Psoas muscle (tissue), 8 donors: ENCODE data around the gene CIDEC. TPM values are rescaled to one million over a fixed set of nuclear protein-coding genes. Genes with fewer than 3 reads are reported as not detected.

Source experiments
- ATAC-seq, 4 donors: fragments of 200-7000 bp; cut with Tn5 transposase; one replicate each; pipeline ENCODE4 v1.9.1; 2020; ENCODE audit warnings: moderate library complexity in 3 of 4, mild to moderate bottlenecking in 2 of 4
- DNase-seq, 2 donors: peaks; one replicate each; pipeline ENCODE4 v3.0.0-alpha.2; 2020
- H3K27ac ChIP-seq: fragments of 200-600 bp; one replicate; pipeline ENCODE4 v1.8.0; 2022
- H3K27me3 ChIP-seq, 3 donors: fragments of 200-600 bp in 1 of 3; one replicate each; pipeline versions ENCODE4 v1.6.1 to v1.8.0; 2013 to 2022; ENCODE audit warnings: low read length in 2 of 3, mild to moderate bottlenecking in 2 of 3, moderate library complexity in 1 of 3; ENCODE audit not compliant: insufficient read depth in 3 of 3
- H3K36me3 ChIP-seq, 2 donors: fragments of 200-600 bp in 1 of 2; one replicate each; pipeline versions ENCODE4 v1.6.1 to v1.8.0; 2013 to 2022; ENCODE audit warnings: low read depth in 1 of 2, mild to moderate bottlenecking in 1 of 2, moderate library complexity in 1 of 2; ENCODE audit not compliant: insufficient read depth in 1 of 2
- H3K4me1 ChIP-seq: fragments of 200-600 bp; one replicate; pipeline ENCODE4 v1.8.0; 2022
- H3K4me3 ChIP-seq: fragments of 200-600 bp; one replicate; pipeline ENCODE4 v1.8.0; 2022; ENCODE audit warnings: mild to moderate bottlenecking
- H3K9me3 ChIP-seq: fragments of 200-600 bp; one replicate; pipeline ENCODE4 v1.8.0; 2022
- CTCF ChIP-seq: fragments of 200-600 bp; IDR thresholded peaks from one replicate; pipeline ENCODE4 v1.8.0; 2022; ENCODE audit warnings: antibody characterized with exemption
- WGBS, 3 donors: extraction: QIAGEN DNeasy Blood & Tissue Kit; methylation state at CpG; one replicate each; pipeline versions ENCODE4 v1.1.6 to v1.1.7; 2013; 5-methylcytosine and 5-hydroxymethylcytosine counted together
- intact Hi-C, 2 donors: fragments of 100-400 bp; cut with DNase I; formaldehyde crosslinking; loops; one replicate each; pipeline versions ENCODE4 v1.11.0 to v1.14.2; 2022
- polyA plus RNA-seq, 3 donors: library from polyadenylated mRNA; stranded (reverse); fragments of 200-250 nt; gene quantifications; one replicate each; pipeline ENCODE4 v1.2.3, GENCODE V29; 2013
- total RNA-seq, 4 donors: library from RNA; stranded (reverse); fragmentation: NEBNext Ultra II Directional in 2 of 4; extraction: Animal tissue kit (Norgen Biotek cat#: 25700) in 2 of 4; gene quantifications; one replicate each; pipeline versions ENCODE4 v1.2.1 to v1.2.4, GENCODE V29; 2021 to 2023
- donor health status: healthy with polysubstance abuse.
- donor health status: DM: no; HTN: no; CAD: no; lungs with moderate emphysema.
- donor health status: Bipolar disorder and iron deficiency.
- donor health status: healthy.
- donor health status: DM: yes; HTN: yes; CAD: no.
- donor health status: DM: no; HTN: no; CAD: no.
- donor health status: DM: no; HTN: no; CAD: no.
- donor health status: DM: yes; HTN: yes; CAD: no.

CIDEC gene
- total and polyA plus RNA-seq, 7 donors: 0.75 to 15.0 (median 3.3) TPM

DNA sequence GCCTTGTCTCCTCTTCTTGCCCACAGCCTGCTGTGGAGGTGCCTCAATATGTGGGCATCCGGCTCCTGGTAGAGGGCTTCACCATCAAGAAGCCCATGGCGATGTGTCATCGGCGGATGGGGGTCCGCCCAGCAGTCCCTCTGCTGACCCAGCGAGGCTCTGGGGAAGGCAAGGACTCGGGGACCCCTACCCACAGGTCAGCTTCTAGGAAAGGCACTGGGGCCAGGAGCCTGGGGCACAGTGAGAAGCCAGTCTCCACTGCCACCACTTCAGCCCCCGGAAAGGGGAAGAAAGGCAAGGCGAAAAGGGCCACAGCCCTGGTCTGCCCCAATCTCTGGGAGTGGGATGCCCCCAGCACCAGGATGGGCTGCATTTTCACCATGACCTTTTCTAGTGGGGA lies 47.0 kb downstream of the CIDEC start:
- peaks cover 4 to 73% of the 10 kb centered on the region in 2 donors for H3K36me3 ChIP-seq
- WGBS, 3 donors: 91 to 99% (median 97%) methylated on average over 9 of the region's 9 CpGs
- intact Hi-C loops: no loop called here
- TF ChIP-seq CTCF: no peak
- H3K27me3 ChIP-seq: no peaks in the 10 kb centered on the region
- no peak overlapping the region for H3K4me3 ChIP-seq
- ATAC-seq: no peak
- DNase-seq: no peak
- H3K27ac ChIP-seq: no peak overlapping the region
- no peaks in the 10 kb centered on the region for H3K9me3 ChIP-seq
- H3K4me1 ChIP-seq: no peaks in the 10 kb centered on the region

DNA sequence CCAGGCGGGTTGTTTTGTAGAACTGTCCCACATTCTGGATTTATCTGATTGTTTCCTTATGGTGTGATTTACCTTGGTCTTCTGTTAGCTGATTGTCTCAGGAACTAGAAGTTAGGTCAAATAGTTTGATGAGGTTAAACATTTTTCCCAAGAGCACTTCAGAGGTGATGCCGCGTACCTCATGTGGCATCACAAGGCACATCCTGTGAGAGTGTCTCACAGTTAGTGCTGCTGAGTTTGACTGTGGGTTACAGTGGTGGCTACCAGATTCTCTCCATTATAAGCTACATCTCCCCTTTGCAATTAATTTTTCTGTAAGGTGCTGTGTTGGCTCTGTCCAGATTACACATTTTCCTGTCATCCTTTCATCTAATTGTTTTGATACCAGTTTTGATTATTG lies 48.8 kb downstream of the CIDEC start:
- no peak for ATAC-seq
- H3K4me3 ChIP-seq: no peak overlapping the region
- H3K36me3 ChIP-seq: peaks cover 4 to 58% of the 10 kb centered on the region in 2 donors
- no peaks in the 10 kb centered on the region for H3K9me3 ChIP-seq
- H3K4me1 ChIP-seq: no peaks in the 10 kb centered on the region
- no peak for TF ChIP-seq CTCF
- no peak overlapping the region for H3K27ac ChIP-seq
- no peak for DNase-seq
- H3K27me3 ChIP-seq: no peaks in the 10 kb centered on the region
- intact Hi-C loops: no loop called here
- 92 to 94% (median 93%) methylated on average over 3 of the region's 3 CpGs for WGBS, 3 donors

- Histone ChIP-seq H3K27ac (no peak overlapping the region), H3K36me3 (peaks cover 0 to 38% of the 10 kb centered on the region in 2 donors), H3K4me1 (no peaks in the 10 kb centered on the region), H3K4me3 (no peak overlapping the region), H3K9me3 (no peaks in the 10 kb centered on the region), H3K27me3 (no peaks in the 10 kb centered on the region)
- ATAC-seq (no peak), DNase-seq (no peak)
- WGBS, 3 donors: 91 to 93% (median 92%) methylated on average over 17 of the region's 17 CpGs
- intact Hi-C loops: no loop called here
- TF ChIP-seq CTCF: no peak
Measured at GRCh38 chr3:9828801-9829755, 51.0 kb downstream of the CIDEC start.

DNA sequence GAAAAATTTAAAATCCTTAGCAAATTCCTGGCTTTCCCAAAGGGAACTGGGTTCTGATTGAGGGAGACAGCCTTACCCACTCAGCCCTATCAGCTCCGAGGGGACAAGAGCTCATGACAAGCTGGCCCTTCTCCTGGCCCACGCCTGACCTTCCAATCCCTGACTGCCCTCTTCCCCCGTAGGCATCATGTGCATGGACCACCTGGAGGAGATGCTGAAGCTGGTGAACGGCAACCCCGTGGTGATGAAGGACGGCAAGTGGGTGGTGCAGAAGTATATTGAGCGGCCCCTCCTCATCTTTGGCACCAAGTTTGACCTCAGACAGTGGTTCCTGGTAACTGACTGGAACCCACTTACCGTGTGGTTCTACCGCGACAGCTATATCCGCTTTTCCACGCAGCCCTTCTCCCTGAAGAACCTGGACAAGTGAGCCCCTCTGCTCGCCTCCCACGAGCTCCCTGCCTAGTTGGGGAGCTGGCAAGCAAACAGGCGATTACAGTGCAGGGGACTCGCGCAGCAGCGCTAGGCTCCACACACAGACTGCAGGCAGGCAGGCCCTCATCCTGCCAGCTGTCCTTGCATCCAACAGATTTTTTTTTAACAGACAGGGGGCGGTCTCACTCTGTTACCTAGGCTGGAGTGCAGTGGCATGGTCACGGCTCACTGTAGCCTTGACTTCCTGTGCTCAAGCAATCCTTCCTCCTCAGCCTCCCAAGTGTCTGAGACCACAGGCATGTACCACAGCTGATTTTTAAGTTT lies 53.1 kb downstream of the CIDEC start:
- Histone ChIP-seq H3K36me3 (peaks cover 0 to 19% of the 10 kb centered on the region in 2 donors), H3K9me3 (no peaks in the 10 kb centered on the region), H3K27me3 (no peaks in the 10 kb centered on the region), H3K4me3 (no peak overlapping the region), H3K27ac (no peak overlapping the region), H3K4me1 (no peaks in the 10 kb centered on the region)
- intact Hi-C loops: no loop called here
- WGBS, 3 donors: 72 to 79% (median 74%) methylated on average over 20 of the region's 20 CpGs
- no peak for TF ChIP-seq CTCF
- DNase-seq (no peak), ATAC-seq (peak in 2 of 4 donors; percentile 30 to 39)
